ENCODE data around the gene FCSK. TPM values are rescaled to one million over a fixed set of nuclear protein-coding genes. Genes with fewer than 3 reads are reported as not detected.
A peak's percentile ranks its signal among the peaks of the same experiment; 100 is the strongest.

FCSK gene
- total and polyA plus RNA-seq, 2 of the 13 experiments (the other 11 are each of a cell fraction or from before 2014, with no cell fraction given), result 9.1 to 19.2 TPM

DNA sequence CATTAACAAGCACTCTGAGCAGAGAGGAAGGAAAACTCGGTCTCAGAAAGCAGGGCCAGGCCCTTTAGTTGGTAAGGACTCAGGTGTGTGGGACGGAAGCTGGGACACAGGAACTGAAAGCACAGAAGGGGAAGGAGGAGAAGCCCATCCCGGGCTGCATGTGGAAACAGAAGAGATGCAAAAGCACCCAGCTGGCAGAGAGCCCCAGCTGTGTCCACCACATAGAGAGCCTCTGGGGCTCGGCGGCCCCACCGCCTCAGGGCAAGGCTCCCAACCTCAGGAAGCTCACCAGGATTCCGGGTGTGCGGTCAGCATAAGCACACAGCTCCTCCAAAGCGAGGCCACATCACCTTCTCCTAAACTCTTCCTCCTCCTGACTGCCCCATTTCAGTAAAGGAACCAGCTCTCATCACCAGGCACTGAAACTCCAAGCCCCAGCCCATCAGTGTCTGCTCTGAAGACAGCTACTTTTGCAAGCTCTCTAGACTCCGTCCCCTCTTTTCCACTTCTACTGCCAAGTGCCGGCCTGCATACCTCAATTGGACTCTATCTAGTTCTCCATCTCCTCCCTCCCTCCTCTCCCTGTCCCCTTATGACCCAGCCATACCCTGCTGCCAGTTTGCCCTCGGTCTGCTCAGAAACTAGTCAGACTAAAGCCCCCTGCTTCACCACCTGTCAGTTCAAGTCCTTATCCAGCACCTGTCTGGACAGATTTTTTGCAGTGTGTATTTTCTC lies 21.5 kb upstream of the FCSK start:
- ATAC-seq, result no peak
- Histone ChIP-seq H3K4me1 (ENCODE audit: insufficient read depth, low read length) (peaks cover 94% of the 10 kb centered on the region), H3K27ac (ENCODE audit: extremely low read length, insufficient read depth, low read length) (peak overlapping the region; percentile 65), H3K4me2 (ENCODE audit: low read depth, low read length) (peak overlapping the region; percentile 36), H4K20me1 (ENCODE audit: insufficient read depth, low read length) (no peaks in the 10 kb centered on the region), H3K9me3 (ENCODE audit: low read length) (no peaks in the 10 kb centered on the region), H3K9ac (ENCODE audit: insufficient read depth, low read depth, low read length) (peak overlapping the region; percentile 52), H3K4me3 (replicated peaks in 1 of 3; ENCODE audit: insufficient read depth in 1 of 3, low read depth in 2 of 3, low read length in 3 of 3) (peak overlapping the region in 1 of 3 experiments; percentile 14; a peak in 1 of 6 replicates), H3K27me3 (ENCODE audit: control insufficient read depth in 1 of 2, insufficient read depth in 2 of 2, low read length in 2 of 2) (no peaks in the 10 kb centered on the region; a peak in 1 of 5 replicates), H3K79me2 (ENCODE audit: insufficient read depth, low read length) (peaks cover 70% of the 10 kb centered on the region), H2AFZ (ENCODE audit: low read length) (no peak overlapping the region), H3K36me3 (replicated peaks in 1 of 2; ENCODE audit: control insufficient read depth in 1 of 2, insufficient read depth in 2 of 2, low read length in 2 of 2) (peaks cover 7 to 9% of the 10 kb centered on the region in 2 experiments)
- in situ Hi-C loops (cut with HindIII; ENCODE audit: extremely low pct_ligation_motif_present, low pct_unique_long_range_greater_than_20kb), result no loop called here
- ChIA-PET CTCF (ENCODE audit: low intra/inter-chr PET ratio, low total read pairs) (no interaction called here), POLR2A (interaction anchor here (1.1 to 3.9 kb wide), 6 partner anchors 8 to 133 kb away, joined by 3 to 29 read pairs (median 4); partner anchors contain the start of gene FCSK)
- DNase-seq (ENCODE audit: low spot score), result no peak
- 61% methylated on average over 12 of the region's 12 CpGs for WGBS (ENCODE audit: low lambda C conversion rate)
- TF ChIP-seq, protein P1, sequence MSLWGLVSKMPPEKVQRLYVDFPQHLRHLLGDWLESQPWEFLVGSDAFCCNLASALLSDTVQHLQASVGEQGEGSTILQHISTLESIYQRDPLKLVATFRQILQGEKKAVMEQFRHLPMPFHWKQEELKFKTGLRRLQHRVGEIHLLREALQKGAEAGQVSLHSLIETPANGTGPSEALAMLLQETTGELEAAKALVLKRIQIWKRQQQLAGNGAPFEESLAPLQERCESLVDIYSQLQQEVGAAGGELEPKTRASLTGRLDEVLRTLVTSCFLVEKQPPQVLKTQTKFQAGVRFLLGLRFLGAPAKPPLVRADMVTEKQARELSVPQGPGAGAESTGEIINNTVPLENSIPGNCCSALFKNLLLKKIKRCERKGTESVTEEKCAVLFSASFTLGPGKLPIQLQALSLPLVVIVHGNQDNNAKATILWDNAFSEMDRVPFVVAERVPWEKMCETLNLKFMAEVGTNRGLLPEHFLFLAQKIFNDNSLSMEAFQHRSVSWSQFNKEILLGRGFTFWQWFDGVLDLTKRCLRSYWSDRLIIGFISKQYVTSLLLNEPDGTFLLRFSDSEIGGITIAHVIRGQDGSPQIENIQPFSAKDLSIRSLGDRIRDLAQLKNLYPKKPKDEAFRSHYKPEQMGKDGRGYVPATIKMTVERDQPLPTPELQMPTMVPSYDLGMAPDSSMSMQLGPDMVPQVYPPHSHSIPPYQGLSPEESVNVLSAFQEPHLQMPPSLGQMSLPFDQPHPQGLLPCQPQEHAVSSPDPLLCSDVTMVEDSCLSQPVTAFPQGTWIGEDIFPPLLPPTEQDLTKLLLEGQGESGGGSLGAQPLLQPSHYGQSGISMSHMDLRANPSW (CRISPR knock-in tag; IDR thresholded peaks at IDR 0.05; ENCODE audit: borderline replicate concordance), result no peak
- TF ChIP-seq RBAK (CRISPR knock-in tag; IDR thresholded peaks at IDR 0.05) (no peak), NFIB (CRISPR knock-in tag; IDR thresholded peaks at IDR 0.05; ENCODE audit: borderline replicate concordance) (no peak), ZNF446 (CRISPR knock-in tag; IDR thresholded peaks at IDR 0.05) (0 out of 2 replicates have a peak, but pooled peaks have one; percentile 29), ZBTB38 (CRISPR knock-in tag; IDR thresholded peaks at IDR 0.05) (peak; percentile 33; the same call in 1 of the 2 replicates), MTERF4 (CRISPR knock-in tag; IDR thresholded peaks at IDR 0.05) (0 out of 2 replicates have a peak, but pooled peaks have one; percentile 51)
- TF ChIP-seq, protein P2, sequence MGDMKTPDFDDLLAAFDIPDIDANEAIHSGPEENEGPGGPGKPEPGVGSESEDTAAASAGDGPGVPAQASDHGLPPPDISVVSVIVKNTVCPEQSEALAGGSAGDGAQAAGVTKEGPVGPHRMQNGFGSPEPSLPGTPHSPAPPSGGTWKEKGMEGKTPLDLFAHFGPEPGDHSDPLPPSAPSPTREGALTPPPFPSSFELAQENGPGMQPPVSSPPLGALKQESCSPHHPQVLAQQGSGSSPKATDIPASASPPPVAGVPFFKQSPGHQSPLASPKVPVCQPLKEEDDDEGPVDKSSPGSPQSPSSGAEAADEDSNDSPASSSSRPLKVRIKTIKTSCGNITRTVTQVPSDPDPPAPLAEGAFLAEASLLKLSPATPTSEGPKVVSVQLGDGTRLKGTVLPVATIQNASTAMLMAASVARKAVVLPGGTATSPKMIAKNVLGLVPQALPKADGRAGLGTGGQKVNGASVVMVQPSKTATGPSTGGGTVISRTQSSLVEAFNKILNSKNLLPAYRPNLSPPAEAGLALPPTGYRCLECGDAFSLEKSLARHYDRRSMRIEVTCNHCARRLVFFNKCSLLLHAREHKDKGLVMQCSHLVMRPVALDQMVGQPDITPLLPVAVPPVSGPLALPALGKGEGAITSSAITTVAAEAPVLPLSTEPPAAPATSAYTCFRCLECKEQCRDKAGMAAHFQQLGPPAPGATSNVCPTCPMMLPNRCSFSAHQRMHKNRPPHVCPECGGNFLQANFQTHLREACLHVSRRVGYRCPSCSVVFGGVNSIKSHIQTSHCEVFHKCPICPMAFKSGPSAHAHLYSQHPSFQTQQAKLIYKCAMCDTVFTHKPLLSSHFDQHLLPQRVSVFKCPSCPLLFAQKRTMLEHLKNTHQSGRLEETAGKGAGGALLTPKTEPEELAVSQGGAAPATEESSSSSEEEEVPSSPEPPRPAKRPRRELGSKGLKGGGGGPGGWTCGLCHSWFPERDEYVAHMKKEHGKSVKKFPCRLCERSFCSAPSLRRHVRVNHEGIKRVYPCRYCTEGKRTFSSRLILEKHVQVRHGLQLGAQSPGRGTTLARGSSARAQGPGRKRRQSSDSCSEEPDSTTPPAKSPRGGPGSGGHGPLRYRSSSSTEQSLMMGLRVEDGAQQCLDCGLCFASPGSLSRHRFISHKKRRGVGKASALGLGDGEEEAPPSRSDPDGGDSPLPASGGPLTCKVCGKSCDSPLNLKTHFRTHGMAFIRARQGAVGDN (CRISPR knock-in tag; IDR thresholded peaks at IDR 0.05), result peak; percentile 55
- no TSS peak for BruUV-seq (replicated peaks)
- intact Hi-C loops (cut with micrococcal nuclease; ENCODE audit: unreplicated experiment), result no loop called here
- FAIRE-seq, result no peak

Measured in HepG2 (cell line).